GM21381 (cell line): ENCODE results near the gene DHRS3.

Experiments
- ATAC-seq: cut with Tn5 transposase; IDR thresholded peaks from one replicate; pipeline ENCODE4 v1.9.1; 2021; ENCODE audit warnings: mild to moderate bottlenecking, moderate library complexity; ENCODE audit not compliant: unreplicated experiment

DHRS3 gene

DNA sequence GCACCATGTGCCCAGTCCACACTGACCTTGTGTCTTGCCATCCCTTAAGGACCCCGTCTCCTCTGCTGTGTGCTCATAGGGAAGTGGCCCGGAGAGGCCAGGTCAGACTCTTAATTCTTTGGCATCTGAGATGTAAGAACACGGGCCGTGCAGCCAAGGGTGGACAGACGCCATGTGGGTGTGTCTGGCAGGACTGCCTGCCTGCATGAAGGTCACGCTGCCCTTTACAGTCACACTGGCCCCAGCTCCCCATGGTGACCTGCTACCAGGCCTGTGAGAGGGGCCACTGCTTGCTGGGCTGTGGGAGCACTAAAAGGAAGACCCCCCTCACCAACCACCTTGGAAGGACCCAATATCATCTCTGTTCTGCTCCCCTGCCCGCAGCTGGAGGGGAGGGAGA is 17.7 kb downstream of the DHRS3 start:
- no peak for ATAC-seq

DNA sequence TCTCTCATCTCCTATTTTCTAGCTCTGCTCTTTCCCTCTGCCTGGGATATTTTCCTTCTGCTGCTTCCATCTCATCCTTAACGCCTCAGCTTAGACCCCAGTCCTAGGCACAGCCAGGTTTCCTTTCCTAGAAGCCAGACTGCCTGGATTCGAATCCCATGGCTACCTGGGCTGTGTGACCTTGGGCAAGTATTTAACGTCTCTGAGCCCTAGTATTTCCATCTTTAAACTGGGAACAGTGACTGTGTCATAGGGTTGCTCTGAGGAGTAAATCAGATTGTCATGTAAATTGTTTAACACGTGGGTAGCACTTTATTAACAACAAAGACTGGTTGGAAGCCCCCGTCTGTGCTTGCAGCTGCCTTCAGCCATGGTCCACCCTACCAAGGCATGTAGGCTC is 18.4 kb downstream of the DHRS3 start:
- no peak for ATAC-seq

DNA sequence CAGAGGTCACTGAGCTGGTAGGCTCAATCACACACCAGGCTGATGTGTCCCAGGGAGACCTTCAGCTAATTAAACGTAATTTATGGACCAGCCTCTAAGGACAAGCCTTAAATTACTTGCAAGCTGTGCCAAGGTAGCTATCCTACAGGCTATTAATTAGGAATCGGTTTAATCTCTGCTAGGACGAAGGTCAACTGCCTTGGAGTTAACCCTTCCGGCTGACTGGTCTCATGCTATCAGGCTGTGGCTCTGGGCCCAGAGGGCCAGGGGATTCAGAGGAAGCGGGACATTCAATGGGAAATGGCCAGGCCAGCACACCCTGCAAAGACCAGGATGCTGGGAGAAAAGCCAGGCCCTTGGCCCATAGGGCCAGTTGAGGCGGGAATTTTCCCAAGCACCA is 19.0 kb downstream of the DHRS3 start:
- ATAC-seq, result no peak

DNA sequence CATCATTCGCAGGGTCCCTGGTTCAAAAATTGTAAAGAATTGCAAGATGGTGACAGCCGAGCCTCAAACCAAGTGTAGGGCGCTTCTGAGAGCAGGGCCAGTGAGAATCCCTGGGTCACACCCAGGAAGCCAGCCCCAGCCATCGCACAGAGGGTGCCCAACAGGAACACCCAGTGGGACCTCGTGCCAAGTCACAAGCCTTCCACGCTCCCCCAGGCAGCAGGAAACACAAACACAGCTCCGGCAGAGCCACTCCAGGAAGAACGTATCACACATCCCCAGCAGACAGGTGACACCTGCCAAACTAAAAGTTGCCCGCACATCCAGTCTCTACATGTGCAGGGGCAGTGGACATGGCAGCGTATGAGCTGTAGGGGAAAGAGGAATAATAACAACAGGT is 20.2 kb downstream of the DHRS3 start:
- ATAC-seq, result no peak

DNA sequence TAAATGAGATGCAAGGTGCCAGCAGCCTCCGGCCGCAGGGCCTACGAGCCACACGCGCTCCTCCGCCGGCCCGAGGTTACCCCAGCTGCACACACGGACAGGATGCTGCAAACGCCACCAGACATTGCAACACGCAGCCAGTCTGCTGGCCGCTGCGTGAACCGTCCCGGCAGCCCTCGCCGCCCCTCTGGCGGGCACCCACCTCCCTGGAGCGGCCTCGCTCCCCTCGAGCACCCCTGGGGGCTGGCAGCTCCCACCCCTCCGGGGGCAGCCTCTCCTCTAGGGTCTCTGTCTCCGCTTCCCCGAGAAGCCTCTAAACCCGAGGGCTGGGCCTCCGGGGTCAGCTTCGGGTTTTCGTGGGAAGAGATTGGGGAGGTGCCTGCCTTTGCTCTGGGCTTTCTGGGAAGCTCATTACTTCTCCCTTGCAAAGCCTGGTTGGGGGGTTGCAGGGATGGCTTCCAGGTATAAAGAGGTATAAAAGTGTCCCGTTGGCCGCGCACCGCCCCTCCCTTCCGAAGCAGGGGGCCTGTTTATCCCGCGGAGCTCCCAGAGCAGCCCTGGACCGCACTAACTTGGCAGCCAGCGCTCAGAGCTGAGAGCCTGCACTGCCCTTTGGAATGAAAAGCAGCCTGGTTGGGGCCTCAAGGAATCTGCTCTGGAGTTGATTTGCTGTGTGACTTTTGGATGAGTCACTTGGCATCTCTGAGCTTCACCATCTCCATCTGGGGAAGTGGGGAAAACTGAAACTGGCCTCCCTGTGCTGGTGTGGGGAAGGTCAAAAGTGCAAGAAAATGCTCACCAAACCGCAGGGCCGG is 21.8 kb downstream of the DHRS3 start:
- peak; percentile 67 for ATAC-seq

DNA sequence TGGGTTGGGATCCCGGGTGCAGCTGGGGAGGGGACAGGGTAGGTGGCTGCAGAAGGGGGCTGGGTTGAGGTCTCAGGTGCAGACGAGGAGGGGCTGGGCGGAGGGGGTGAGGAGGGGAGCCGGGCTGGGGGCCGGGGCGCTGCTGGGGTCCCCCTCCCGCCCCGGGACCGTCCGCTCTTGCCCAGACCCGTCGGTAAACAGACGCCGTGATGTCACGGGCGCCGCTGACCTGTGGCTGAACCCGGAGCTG is 22.3 kb downstream of the DHRS3 start:
- ATAC-seq, result no peak

DNA sequence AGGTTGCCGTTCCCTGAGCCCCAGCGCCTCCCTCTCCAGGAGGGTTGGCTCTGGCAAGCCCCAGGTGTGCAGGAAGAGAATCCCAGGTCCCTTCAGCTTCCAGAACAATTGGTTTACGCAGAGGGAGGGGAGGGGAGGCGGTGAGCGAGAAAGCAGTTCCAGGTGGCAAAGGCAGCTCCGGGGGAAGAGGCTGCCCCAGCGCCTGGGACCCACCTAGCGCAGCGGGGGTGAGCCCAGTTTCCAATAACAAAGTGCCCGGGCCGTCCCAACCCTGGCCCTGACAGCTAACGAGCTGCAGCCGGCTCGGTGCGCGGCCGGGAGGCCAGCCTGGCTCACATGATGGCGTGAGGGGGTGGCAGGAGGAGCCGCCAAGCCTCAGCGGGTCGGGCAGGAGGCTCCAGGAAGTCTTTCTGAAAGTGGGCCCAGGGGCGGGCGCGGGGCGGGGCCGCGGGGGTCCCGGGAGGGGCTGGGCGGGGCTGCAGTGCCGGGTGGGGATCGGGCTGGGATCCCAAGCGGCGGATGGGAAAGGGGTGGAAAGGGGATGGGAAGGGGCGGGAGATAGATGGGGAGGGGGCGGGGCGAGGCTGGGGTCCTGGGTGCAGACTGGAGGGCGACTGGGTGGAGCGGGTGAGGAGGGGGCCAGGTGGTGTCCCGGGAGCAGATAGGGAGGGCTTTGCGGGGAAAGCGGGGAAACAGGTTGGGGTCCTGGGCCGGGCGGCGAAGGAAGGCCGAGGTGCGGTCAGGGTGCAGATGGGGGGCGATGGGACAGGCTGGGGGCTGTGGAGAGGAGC is 22.8 kb downstream of the DHRS3 start:
- no peak for ATAC-seq

DNA sequence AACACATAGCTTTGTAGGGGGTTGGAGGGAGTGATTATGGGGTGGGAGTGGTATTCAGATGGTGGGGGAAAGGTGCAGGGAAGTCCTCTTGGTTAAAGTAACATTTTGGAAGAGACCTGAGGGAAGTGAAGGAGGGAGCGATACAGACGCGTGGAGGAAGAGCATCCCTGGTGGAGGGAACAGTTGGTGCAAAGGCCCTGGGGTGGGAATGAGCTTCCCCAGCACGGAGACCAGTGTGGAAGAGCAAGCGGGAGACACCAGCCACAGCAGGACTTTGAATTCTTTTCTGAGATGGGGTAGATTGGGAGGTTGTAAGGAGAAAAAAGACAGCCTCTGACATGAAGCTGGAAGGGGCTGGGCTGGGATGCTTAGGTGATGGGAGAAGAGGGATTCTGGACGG is 23.5 kb downstream of the DHRS3 start:
- ATAC-seq, result no peak

DNA sequence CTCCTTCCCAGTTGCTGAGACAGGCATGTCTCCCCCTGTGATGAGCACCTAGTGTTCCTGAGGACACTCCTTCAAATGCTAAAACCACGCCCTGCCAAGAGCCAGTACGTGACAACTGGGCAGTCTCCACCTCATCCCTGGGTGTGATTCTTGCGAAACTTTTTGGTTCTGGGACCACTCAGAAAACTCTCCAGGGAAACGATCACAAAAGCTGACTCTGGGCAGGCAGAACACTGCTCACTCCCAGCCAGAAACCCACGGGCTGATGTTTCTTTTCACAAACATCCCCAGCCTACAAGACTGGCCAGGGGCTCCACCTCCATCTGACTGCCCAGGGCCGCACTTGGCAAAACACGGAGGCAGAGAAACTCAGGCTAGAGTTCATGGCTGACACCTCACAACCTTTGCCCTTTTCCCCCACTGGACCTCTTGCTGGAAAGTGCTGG is 24.4 kb downstream of the DHRS3 start:
- no peak for ATAC-seq

DNA sequence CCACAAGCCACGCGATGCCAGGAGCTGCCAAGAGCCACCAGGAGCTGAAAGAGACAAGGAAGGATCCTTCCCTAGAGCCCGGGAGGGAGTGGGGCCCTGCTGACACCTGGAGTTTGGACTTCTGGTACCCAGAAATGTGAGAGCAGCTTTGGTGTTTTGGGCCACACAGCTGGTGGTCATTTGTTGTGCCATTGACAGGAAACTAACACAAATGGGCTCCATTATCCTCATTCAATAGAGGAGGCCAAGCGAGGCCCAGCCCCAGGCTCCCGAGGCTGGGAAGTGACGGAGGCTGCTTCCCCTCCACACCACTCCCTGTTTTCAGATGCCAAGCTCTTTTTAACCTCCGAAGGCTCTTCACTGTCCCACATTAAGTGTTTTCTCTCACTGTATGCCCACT is 25.5 kb downstream of the DHRS3 start:
- ATAC-seq, result no peak

DNA sequence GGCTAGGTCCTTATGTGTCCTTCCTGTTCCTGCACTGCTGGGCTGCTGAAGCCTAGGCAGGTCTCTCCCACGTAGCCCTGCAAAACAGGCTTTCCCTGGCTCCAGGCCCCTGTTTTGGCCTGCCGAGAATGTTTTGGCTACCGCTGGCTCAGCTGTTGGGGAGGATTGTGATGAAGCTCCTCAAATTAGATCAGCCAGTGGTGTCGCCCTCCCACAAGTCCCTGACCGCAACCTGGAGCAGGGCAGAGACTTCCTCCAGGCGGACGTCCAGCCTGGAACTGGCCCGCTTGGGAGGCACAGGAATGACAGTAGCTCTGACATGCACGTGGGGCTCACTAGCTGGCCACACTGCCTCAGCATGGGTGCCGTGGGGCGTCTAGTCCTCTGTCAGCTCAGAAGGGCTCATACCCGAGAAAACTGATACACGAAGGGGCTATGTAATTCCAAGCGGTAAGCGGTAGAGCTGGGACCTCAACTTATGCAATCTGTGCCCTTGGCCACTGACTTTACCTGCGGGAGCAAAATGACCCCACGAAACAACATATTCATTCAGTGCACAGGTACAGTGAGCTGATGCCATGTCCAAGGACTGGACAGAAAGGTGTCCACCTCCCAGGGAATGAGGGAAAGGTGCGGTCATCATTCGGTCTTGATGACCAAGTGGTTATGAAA is 26.6 kb downstream of the DHRS3 start:
- ATAC-seq, result no peak

DNA sequence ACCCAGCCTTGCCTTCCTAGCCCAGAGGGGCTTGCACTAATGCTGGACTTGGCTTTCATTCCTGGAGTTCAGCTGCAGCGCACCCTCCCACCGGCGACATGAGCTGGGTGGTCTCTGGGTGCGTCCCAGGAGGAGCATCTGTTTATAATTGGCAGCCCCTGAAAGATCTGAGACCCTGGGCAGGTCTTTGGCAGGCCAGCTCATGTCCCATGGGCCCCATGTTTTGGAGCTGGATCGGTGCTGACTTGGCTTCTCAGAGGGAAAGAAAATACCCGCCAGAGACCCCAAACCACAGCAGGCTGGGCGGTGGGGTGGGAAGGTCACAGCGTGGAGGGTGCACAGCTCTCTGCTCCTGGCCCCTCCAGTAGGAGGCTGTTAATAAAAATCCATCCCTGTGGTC is 29.3 kb downstream of the DHRS3 start:
- ATAC-seq, result no peak

DNA sequence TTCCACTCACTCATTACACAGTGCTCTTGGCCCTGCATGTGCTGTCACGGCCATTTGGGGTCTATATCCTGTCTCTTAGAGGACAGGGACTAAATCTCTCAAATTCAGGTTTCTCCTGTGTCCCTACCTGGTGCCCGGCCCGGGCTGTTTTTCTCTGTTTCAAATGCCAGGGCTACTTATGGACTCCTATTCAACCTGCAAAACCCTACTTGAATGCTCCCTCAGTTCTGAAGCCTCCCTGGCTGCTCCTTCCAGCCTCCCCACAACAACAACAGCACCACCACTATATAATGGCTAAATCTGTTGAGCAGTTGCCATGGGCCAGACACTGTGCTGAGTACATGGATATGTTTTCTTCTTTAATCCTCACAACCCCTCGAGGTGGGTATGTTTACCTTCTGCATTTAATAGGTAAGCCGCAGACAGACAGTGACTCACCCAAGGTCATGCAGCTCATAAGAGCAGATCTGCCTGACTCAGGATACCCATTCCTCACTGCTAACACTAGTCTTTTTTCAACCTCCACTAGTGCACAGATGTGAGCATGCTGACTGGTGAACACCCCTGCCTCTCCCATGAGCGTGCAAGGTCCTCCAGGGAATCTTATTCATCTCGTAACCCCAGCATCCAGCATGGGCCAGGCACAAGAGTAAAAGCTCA is 29.9 kb downstream of the DHRS3 start:
- ATAC-seq, result no peak

DNA sequence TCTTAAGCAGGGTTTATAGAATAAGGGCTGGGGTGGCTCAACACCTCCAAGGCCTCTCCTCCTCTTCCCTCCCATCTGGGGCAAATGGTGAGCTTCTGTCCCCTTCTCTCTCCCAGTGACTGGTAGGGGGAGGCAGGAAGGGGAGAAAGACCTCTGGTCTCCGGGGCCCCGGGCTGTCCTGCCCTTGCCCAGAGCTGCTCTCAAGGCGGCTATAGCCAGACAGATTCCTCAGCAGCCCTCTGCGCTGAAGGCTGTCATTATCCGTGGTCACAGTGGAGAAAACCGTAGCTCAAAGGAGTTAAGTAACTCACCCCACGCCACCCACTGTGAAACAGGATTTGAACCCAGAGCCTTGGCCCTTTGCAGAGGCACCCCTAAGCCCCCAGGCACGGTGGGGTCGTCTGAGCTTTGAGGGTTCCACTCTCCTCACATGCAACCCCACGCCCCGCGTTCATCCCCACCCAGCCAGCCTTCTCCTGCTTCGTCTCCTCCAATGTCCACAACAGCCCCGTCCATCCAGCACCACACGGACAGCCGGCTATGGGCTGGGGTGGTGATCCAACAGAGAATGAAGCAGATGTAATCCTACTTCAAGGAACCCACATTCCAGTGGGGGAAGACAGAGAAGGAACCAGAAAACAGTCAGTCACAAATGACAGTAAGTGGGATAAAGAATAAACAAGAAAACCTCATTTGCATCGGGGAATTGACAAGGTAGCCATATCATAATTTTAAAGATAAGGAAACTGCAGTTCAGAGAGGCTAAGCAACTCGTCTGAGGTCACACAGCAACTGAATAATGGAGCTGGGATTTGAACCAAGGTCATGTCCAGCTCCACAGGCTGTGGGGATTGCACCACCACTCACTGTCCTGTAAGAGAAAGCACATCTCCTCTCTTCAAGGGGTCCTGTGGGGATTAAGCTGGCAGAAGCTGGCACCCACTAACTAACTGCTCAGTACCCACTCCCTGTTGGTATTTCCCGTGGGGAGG is 31.8 kb downstream of the DHRS3 start:
- no peak for ATAC-seq

DNA sequence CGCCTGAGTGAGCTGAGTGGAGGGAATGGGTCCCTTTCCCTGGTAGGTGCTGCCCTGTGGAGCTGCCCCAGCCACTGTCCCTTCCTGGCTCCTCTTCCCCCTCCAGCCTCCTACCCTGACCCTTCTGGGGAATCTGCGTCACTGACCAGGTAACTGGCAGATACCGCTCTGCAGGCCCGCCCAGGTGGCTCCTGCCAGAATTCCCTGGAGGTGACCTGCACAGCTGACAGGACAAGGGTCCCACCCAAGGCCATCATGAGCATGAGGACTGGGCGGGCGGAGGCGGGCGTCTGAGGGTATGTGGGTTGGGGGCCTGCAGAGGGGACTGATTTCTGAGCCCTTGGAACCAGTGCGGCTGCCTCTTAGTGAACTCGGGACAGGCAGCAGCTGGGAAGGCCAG is 32.5 kb downstream of the DHRS3 start:
- no peak for ATAC-seq

DNA sequence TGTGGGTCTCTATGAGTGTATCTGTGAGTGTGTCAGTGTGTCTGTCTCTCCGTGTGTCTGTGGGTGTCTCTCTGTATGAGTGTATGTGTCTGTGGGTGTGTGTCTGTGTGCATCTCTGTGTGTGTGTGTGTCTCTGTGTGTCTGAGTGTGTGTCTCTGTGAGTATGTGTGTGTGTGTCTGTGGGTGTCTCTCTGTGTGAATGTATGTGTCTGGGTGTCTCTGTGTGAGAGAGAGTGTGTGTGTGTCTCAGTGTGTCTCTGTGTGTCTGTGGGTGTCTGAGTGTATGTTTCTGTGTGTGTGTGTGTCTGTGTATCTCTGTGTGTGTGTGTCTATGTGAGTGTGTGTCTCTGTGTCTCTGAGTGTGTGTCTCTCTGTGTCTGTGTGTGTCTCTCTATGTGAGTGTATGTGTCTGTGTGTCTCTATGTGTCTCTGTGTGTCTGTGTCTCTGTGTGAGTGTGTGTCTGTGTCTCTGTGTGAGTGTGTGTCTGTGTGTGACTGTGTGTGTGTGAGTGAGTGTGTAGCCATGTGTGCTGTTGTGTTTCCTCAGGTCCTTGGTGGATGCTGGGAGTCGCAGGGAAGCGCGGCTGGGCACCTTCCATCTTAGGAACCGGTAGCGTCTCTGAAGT is 33.0 kb downstream of the DHRS3 start:
- ATAC-seq, result no peak

DNA sequence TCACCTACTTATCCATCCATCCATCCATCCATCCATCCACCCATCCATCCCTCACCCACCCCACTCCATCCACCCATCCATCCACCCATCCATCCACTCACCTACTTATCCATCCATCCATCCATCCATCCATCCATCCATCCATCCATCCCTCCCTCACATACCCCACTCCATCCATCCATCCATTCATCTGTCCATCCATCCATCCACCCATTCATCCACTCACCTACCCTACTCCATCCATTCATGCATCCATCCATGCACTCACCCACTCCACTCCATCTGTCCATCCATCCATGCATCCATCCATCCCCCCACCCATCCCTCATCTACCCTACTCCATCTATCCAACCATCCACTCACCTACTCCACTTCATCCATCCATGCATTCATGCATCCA is 34.5 kb downstream of the DHRS3 start:
- no peak for ATAC-seq

DNA sequence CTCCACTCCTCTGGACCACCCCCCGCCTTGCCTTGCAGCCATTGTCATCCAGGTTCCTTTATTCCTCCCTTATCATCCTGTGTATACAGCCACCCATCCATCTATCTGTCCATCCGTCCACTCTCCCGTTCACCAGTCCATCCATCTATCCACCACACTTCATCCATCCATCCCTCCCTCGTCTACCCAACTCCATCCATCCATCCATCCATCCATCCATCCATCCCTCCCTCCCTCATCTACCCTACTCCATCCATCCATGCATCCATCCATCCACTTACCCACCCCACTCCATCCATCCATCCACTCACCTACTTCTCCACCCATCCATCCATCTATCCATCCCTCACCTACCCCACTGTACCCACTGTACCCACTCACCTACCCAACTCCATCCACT is 35.4 kb downstream of the DHRS3 start:
- no peak for ATAC-seq

DNA sequence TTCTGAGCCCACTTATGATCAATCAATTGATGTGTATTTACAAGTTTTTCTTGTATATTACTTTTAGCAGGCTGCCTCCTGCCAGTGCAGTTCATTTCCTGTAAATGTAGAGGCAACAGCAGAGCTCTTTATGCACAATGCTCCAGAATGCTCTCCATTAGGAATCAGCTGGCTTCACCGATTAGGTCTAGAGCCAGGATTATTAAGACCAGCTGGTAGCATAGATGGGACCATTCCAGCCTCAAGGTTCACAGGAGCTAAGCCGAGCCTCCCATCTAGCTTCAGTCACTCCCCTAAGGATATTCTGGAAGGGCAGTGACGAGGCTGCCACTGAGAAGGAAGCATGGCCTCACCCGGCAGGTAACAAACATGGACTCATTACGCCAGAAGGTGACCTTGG is 36.8 kb downstream of the DHRS3 start:
- no peak for ATAC-seq
